ENCODE data around the gene STRN.
"Not testable (repeated sequence)": the region's sequence is repeated elsewhere in the genome, so short reads cannot be mapped to it uniquely, and the experiment has no call there.

STRN gene

DNA sequence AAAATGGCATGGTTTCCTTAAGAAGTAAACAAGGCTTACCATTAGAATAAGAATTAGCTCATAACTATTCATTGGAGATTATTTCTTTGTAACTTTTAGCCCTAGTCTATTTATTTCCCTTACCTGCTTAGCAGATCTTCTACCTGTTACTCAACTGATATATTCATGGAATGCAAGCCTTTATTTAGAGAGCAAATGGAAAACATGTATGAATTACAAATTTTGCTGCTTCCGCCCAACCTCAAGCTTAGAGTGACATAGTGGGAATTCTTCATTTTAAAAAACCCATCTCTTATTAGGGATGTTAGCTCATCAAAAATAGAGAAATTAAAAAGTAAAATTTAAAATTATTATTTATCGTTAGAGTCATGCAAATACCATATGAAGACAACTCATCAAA is 110.9 kb downstream of the STRN start:
- Histone ChIP-seq H3K4me3 (ENCODE audit: low read depth in 1 of 2, low read length in 2 of 2) (no peak overlapping the region), H3K27me3 (ENCODE audit: control insufficient read depth in 1 of 2, insufficient read depth in 2 of 2, low read length in 2 of 2) (no peaks in the 10 kb centered on the region), H3K4me1 (ENCODE audit: control insufficient read depth in 1 of 2, insufficient read depth in 2 of 2, low read length in 2 of 2) (peaks cover 11 to 15% of the 10 kb centered on the region in 2 donors), H3K9me3 (ENCODE audit: control insufficient read depth in 1 of 2, low read length in 2 of 2) (no peaks in the 10 kb centered on the region), H3K27ac (ENCODE audit: low read depth, low read length) (no peak overlapping the region), H3K9ac (ENCODE audit: low read depth in 1 of 2, low read length in 2 of 2) (no peak overlapping the region), H3K36me3 (ENCODE audit: control insufficient read depth in 1 of 2, insufficient read depth in 2 of 2, low read length in 2 of 2) (peaks cover 6 to 27% of the 10 kb centered on the region in 2 donors)

DNA sequence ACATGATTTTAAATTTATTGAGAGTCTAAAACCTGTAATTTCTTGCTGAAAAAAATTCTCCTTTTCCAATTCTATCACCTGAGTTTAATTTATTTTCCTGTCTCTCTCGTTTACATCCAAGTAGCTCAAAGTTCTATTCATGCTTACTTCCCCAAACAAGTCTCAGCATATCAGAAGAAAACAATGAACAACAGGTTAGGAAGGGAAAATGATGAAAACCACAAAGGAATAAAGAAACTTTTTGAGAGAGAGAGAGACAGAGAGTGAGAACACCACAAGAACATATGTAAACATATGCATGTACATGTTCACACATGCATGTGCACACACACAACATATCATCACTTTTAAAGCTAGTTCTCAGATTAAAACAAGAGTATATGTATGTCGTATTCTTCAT is 112.1 kb downstream of the STRN start:
- H3K4me1 ChIP-seq (ENCODE audit: control insufficient read depth in 1 of 2, insufficient read depth in 2 of 2, low read length in 2 of 2): peaks cover 8 to 11% of the 10 kb centered on the region in 2 donors
- H3K36me3 ChIP-seq (ENCODE audit: control insufficient read depth in 1 of 2, insufficient read depth in 2 of 2, low read length in 2 of 2): peaks cover 10 to 34% of the 10 kb centered on the region in 2 donors
- H3K9ac ChIP-seq (ENCODE audit: low read depth in 1 of 2, low read length in 2 of 2): no peak overlapping the region
- no peak overlapping the region for H3K4me3 ChIP-seq (ENCODE audit: low read depth in 1 of 2, low read length in 2 of 2)
- H3K9me3 ChIP-seq (ENCODE audit: control insufficient read depth in 1 of 2, low read length in 2 of 2): no peaks in the 10 kb centered on the region
- H3K27ac ChIP-seq (ENCODE audit: low read depth, low read length): no peak overlapping the region
- H3K27me3 ChIP-seq (ENCODE audit: control insufficient read depth in 1 of 2, insufficient read depth in 2 of 2, low read length in 2 of 2): no peaks in the 10 kb centered on the region

DNA sequence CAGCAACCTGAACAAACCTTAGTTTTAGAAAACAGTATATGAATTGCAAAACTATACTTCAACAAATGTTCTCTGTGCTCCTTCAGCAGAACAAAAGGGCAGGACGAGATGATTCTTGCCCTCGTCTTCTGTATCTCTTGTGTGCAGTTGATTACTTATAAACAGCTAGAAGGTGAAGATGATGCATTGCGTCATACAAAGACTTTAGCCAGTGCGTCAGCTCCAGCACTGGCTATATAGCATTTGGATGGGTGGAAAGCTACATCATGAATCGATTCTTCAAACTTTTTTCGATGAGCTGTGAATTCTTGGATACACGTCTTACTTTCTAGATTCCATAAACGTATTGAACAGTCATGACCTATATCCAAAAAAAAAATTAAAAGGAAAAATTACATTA is 117.1 kb downstream of the STRN start:
- no peaks in the 10 kb centered on the region for H3K27me3 ChIP-seq (ENCODE audit: control insufficient read depth in 1 of 2, insufficient read depth in 2 of 2, low read length in 2 of 2)
- H3K9me3 ChIP-seq (ENCODE audit: control insufficient read depth in 1 of 2, low read length in 2 of 2): no peaks in the 10 kb centered on the region
- H3K4me1 ChIP-seq (ENCODE audit: control insufficient read depth in 1 of 2, insufficient read depth in 2 of 2, low read length in 2 of 2): no peaks in the 10 kb centered on the region
- H3K4me3 ChIP-seq (ENCODE audit: low read depth in 1 of 2, low read length in 2 of 2): no peak overlapping the region
- H3K36me3 ChIP-seq (ENCODE audit: control insufficient read depth in 1 of 2, insufficient read depth in 2 of 2, low read length in 2 of 2): peaks cover 11 to 30% of the 10 kb centered on the region in 2 donors
- no peak overlapping the region for H3K27ac ChIP-seq (ENCODE audit: low read depth, low read length)
- H3K9ac ChIP-seq (ENCODE audit: low read depth in 1 of 2, low read length in 2 of 2): no peak overlapping the region

- Histone ChIP-seq H3K36me3 (ENCODE audit: control insufficient read depth in 1 of 2, insufficient read depth in 2 of 2, low read length in 2 of 2) (peaks cover 3 to 9% of the 10 kb centered on the region in 2 donors), H3K4me1 (ENCODE audit: control insufficient read depth in 1 of 2, insufficient read depth in 2 of 2, low read length in 2 of 2) (peaks cover 0 to 10% of the 10 kb centered on the region in 2 donors), H3K27me3 (ENCODE audit: control insufficient read depth in 1 of 2, insufficient read depth in 2 of 2, low read length in 2 of 2) (no peaks in the 10 kb centered on the region), H3K4me3 (ENCODE audit: low read depth in 1 of 2, low read length in 2 of 2) (no peak overlapping the region), H3K9me3 (ENCODE audit: control insufficient read depth in 1 of 2, low read length in 2 of 2) (no peaks in the 10 kb centered on the region), H3K9ac (ENCODE audit: low read depth in 1 of 2, low read length in 2 of 2) (no peak overlapping the region), H3K27ac (ENCODE audit: low read depth, low read length) (no peak overlapping the region)
Measured at GRCh38 chr2:36843838-36844237, 122.5 kb downstream of the STRN start.

DNA sequence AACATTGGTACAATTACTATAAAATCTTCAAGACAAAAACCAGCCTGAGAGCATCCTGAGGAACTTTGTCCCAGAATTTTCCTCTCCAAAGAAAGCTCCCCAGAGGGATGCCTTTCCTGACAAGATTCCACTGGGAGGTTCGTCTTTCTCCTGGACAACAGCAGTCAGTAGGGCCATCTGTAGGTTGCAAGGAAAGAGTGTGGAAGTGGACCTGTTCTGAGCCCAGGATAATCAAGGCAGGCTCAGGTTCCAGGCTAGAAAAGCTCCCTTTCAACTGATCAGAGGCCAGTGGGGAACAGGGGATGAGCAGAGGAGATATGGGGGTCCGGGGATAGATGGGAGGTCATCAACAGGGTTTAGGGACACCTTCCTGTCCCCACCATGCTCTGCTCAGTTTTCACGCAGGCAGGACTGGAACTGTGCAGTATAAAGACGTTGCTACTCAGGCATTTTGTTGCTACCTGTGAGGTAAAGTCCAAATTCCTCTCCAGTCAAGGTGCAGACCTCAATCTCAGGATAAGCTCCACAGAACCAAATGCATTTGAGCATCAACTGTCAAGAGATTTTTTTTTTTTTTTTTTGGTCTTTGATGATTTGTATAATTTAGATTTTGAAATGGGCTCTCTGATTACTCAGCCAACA is 126.2 kb downstream of the STRN start:
- Histone ChIP-seq H3K27ac (ENCODE audit: low read depth, low read length) (no peak overlapping the region), H3K4me3 (ENCODE audit: low read depth in 1 of 2, low read length in 2 of 2) (no peak overlapping the region), H3K9ac (ENCODE audit: low read depth in 1 of 2, low read length in 2 of 2) (no peak overlapping the region), H3K4me1 (ENCODE audit: control insufficient read depth in 1 of 2, insufficient read depth in 2 of 2, low read length in 2 of 2) (peaks cover 0 to 10% of the 10 kb centered on the region in 2 donors), H3K27me3 (ENCODE audit: control insufficient read depth in 1 of 2, insufficient read depth in 2 of 2, low read length in 2 of 2) (no peaks in the 10 kb centered on the region), H3K36me3 (ENCODE audit: control insufficient read depth in 1 of 2, insufficient read depth in 2 of 2, low read length in 2 of 2) (no peaks in the 10 kb centered on the region), H3K9me3 (ENCODE audit: control insufficient read depth in 1 of 2, low read length in 2 of 2) (no peaks in the 10 kb centered on the region)

DNA sequence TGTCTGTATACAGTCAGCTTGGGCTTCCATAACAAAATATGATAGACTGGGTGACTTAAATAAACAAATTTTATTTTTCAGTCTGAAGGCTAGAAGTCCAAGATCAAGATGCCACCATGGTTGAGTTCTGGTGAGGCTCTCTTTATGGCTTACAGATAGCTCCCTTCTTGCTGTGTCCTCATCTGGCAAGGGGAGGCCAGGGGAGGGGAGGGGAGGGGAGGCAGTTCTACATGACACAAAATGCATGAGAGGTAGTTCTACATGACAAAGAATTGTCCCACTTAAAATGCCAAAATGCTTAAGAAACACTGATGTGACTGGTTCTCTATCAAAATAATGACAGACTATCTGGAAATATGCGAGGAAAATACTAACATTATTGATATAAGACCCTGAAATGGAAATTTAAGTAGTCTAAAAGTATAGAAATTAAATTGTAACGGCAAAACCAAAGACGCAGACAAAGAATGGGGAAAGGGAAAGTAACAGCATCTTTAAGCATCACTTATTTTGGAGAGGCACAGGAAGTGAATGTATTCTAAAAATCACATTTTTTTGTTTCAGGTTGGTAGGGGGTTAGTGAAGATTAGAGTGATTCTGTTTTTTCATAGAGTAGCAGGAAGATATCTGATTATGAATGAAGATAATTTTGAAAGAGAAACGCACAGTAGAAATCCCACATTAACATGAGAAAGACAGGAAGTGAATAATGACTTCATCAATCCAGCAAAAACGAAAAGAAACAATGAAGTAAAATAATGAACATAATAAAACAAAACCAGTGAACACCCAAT is 131.4 kb downstream of the STRN start:
- no peak overlapping the region for H3K27ac ChIP-seq (ENCODE audit: low read depth, low read length)
- H3K27me3 ChIP-seq (ENCODE audit: control insufficient read depth in 1 of 2, insufficient read depth in 2 of 2, low read length in 2 of 2): no peaks in the 10 kb centered on the region
- no peak overlapping the region for H3K4me3 ChIP-seq (ENCODE audit: low read depth in 1 of 2, low read length in 2 of 2)
- H3K9ac ChIP-seq (ENCODE audit: low read depth in 1 of 2, low read length in 2 of 2): no peak overlapping the region
- peaks cover 0 to 2% of the 10 kb centered on the region in 2 donors for H3K4me1 ChIP-seq (ENCODE audit: control insufficient read depth in 1 of 2, insufficient read depth in 2 of 2, low read length in 2 of 2)
- no peaks in the 10 kb centered on the region for H3K36me3 ChIP-seq (ENCODE audit: control insufficient read depth in 1 of 2, insufficient read depth in 2 of 2, low read length in 2 of 2)
- peaks cover 0 to 4% of the 10 kb centered on the region in 2 donors for H3K9me3 ChIP-seq (ENCODE audit: control insufficient read depth in 1 of 2, low read length in 2 of 2)

DNA sequence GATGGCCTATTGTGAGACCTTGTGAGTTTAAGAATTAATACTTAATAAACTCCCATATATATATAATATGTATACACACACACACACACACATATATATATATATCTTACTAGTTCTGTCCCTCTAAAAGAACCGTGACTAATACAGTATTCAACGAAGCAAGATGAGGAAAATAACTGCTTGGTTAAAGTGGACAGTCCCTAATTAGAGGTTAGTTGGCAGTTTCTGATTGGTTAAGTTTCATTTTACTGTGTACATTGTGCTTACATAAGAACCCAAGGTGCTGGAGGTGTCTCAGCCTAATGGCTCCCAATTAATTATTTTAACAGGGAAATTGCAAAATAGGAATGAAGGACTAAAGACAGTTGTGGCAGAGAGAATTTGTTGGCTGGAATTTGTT is 132.1 kb downstream of the STRN start:
- Histone ChIP-seq H3K4me3 (ENCODE audit: low read depth in 1 of 2, low read length in 2 of 2) (no peak overlapping the region), H3K4me1 (ENCODE audit: control insufficient read depth in 1 of 2, insufficient read depth in 2 of 2, low read length in 2 of 2) (no peaks in the 10 kb centered on the region), H3K36me3 (ENCODE audit: control insufficient read depth in 1 of 2, insufficient read depth in 2 of 2, low read length in 2 of 2) (no peaks in the 10 kb centered on the region), H3K27ac (ENCODE audit: low read depth, low read length) (no peak overlapping the region), H3K27me3 (ENCODE audit: control insufficient read depth in 1 of 2, insufficient read depth in 2 of 2, low read length in 2 of 2) (no peaks in the 10 kb centered on the region), H3K9me3 (ENCODE audit: control insufficient read depth in 1 of 2, low read length in 2 of 2) (peaks cover 0 to 4% of the 10 kb centered on the region in 2 donors), H3K9ac (ENCODE audit: low read depth in 1 of 2, low read length in 2 of 2) (no peak overlapping the region)

DNA sequence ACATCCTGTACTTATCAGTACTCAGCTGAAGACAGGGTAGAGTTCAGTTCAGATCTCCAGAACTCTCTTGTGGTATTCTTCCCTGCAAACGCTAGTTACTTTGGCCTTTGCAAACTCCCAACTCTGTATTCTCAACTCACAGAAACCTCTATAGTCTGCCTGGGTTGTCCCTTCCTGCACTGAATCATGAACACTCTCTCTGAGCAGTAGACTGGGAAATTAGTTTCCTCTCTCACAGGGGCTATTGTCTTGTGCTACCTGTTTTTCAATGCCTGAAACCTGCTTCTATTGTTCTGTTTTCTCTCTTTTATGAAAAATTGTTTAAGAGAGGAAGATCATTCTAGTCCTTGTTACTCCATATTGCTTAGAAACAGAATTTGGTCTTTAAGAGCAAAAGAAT is 135.2 kb downstream of the STRN start:
- H3K4me3 ChIP-seq (ENCODE audit: low read depth in 1 of 2, low read length in 2 of 2): no peak overlapping the region
- no peaks in the 10 kb centered on the region for H3K4me1 ChIP-seq (ENCODE audit: control insufficient read depth in 1 of 2, insufficient read depth in 2 of 2, low read length in 2 of 2)
- peaks cover 0 to 4% of the 10 kb centered on the region in 2 donors for H3K9me3 ChIP-seq (ENCODE audit: control insufficient read depth in 1 of 2, low read length in 2 of 2)
- H3K36me3 ChIP-seq (ENCODE audit: control insufficient read depth in 1 of 2, insufficient read depth in 2 of 2, low read length in 2 of 2): no peaks in the 10 kb centered on the region
- H3K27ac ChIP-seq (ENCODE audit: low read depth, low read length): no peak overlapping the region
- H3K27me3 ChIP-seq (ENCODE audit: control insufficient read depth in 1 of 2, insufficient read depth in 2 of 2, low read length in 2 of 2): no peaks in the 10 kb centered on the region
- H3K9ac ChIP-seq (ENCODE audit: low read depth in 1 of 2, low read length in 2 of 2): no peak overlapping the region

DNA sequence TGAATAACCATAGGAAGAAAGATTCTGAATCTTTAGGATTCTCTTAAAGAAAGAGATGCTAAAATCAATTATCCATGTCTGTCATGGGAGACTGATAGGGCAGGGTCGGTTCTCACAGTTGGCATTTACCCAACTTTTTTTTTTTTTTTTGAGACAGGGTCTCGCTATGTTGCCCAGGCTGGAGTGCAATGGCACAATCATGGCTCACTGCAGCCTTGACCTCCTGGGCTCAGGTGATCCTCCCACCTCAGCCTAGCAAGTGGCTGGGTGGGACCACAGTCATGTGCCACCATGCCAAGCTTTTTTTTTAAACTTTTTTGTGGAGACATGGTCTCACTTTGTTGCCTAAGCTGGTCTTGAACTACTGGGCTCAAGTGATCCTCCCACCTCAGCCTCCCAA is 141.7 kb downstream of the STRN start:
- not testable (repeated sequence) for H3K36me3 ChIP-seq (ENCODE audit: control insufficient read depth in 1 of 2, insufficient read depth in 2 of 2, low read length in 2 of 2); H3K4me3 ChIP-seq (ENCODE audit: low read depth in 1 of 2, low read length in 2 of 2); H3K9ac ChIP-seq (ENCODE audit: low read depth in 1 of 2, low read length in 2 of 2); H3K27me3 ChIP-seq (ENCODE audit: control insufficient read depth in 1 of 2, insufficient read depth in 2 of 2, low read length in 2 of 2); H3K9me3 ChIP-seq (ENCODE audit: control insufficient read depth in 1 of 2, low read length in 2 of 2); H3K27ac ChIP-seq (ENCODE audit: low read depth, low read length)
- H3K4me1 ChIP-seq (ENCODE audit: control insufficient read depth in 1 of 2, insufficient read depth in 2 of 2, low read length in 2 of 2): peaks cover 29 to 32% of the 10 kb centered on the region in 2 donors

- Histone ChIP-seq H3K4me3 (ENCODE audit: low read depth in 1 of 2, low read length in 2 of 2) (no peak overlapping the region), H3K27me3 (ENCODE audit: control insufficient read depth in 1 of 2, insufficient read depth in 2 of 2, low read length in 2 of 2) (no peaks in the 10 kb centered on the region), H3K9ac (ENCODE audit: low read depth in 1 of 2, low read length in 2 of 2) (no peak overlapping the region), H3K27ac (ENCODE audit: low read depth, low read length) (no peak overlapping the region), H3K36me3 (ENCODE audit: control insufficient read depth in 1 of 2, insufficient read depth in 2 of 2, low read length in 2 of 2) (no peaks in the 10 kb centered on the region), H3K9me3 (ENCODE audit: control insufficient read depth in 1 of 2, low read length in 2 of 2) (no peaks in the 10 kb centered on the region), H3K4me1 (ENCODE audit: control insufficient read depth in 1 of 2, insufficient read depth in 2 of 2, low read length in 2 of 2) (peaks cover 33 to 36% of the 10 kb centered on the region in 2 donors)
Measured at GRCh38 chr2:36824273-36824672, 142.1 kb downstream of the STRN start.

Measured in duodenal mucosa (tissue), 2 donors.